NCI-H524 treated with DMSO at 0.1 percent for 48 hours (cell line): Measurements from ENCODE around the gene CLNK.
"Not testable (repeated sequence)": the region's sequence is repeated elsewhere in the genome, so short reads cannot be mapped to it uniquely, and the experiment has no call there.

Experiments
- DNase-seq: peaks from one replicate; lab custom pipeline; 2025; lab: John Stamatoyannopoulos, UW

The CLNK gene

DNA sequence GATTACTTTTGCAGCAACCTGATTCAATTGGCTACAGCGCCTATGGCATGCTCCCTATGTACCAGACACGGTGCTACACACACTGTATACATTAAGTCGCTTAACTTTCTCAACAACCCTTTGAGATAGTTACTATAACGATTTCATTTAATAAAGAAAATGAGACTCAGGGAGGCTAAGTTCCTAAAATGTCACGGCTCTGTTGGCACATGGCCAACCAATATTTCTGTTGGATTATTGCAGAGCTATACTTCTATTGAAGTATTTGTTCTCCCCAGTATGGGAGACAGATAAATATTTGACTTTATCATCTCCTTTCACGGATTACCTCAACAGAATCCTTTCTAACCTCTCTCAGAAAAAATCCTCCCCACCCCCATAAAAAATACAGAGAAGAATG lies 25.3 kb downstream of the CLNK start:
- DNase-seq = no peak

DNA sequence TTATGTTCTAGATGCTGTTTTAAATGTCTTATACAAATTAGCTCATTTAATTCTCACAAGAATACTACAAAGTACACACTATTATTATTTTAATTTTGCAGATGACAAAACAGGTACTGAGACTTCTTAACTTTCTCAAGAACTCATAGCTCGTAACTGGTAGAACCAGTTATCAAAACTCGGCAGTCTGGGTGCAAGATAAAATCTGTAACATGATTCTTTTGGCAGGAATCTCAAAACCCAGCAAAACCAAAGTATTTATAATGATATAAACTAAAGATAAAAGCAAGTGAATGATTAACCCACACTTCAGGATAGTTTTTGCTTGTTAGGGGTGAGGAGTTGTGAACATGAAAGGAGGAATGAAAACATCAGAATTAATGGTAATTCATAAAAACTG lies 27.6 kb downstream of the CLNK start:
- DNase-seq = no peak

DNA sequence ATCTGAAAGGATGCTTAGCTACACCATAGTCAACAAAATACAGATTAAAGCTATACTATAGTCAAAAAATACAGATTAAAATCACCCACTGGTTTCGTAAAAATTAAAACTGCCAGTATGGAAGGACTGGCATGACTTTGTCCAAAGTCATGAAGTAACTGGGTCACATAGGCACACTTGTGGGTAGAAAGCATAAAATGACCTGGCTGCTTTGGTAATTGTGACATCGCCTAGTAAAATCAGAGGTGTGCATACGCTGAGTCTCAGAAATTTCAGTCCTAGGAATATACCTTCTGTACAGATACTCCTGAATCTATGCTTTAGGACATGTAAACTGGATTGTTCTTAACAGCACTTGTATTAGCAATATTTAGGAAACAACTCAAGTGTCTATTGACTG lies 28.1 kb downstream of the CLNK start:
- no peak for DNase-seq

DNA sequence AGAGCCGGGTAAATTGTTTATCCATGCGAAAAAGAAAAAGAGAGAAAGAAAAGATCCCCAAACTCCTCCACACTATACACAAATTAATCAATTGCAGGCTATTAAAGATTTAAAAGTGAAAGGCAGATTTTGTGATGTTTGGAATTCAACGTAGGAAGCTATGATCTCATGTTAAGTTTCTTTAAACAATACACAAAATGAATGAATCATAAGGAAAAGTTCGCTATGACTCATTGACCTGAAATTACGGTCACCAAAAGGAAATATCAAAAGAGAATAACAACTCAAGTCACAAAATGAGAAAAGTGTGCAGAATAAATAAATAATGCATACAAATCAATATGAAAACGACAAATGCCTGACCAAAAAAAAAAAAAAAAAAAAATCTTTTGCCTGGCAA lies 28.6 kb downstream of the CLNK start:
- DNase-seq = no peak

DNA sequence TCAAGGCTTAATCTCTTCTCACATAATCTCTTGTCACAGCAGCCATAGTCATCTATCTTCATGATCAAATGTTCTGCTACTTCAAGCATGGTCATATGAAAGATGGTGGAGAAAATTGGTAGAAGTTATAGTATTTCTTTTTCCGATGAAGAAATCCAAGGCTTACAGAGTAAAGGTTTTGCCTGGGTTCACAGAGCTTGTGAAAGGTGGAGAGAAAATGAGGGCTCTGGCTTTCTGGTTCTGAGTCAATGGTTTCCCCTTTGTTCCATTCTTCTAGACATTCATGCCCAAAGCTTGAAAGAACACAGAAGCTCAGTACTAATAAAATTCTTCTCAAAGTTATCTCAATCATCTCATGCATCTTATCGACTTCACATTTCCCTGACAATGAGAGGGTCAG lies 36.1 kb downstream of the CLNK start:
- DNase-seq = no peak

DNA sequence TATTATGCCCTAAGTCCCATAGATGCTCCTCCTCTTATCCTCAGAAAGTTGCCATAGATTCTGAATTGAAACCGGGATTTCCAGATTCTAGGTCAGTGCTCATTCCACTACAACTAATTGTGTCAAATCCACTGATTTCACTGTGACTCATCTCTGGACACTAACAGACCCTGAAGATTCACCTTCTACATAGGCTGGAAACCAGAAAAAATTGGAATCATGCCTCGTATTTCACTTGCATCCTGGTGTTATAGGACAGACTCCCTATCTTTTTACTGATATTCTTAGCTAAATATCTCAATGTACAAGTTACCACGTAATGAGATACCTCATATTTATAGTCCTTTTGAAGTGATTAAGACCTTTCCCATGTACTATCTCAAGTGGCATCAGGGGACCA lies 36.7 kb downstream of the CLNK start:
- DNase-seq = no peak

DNA sequence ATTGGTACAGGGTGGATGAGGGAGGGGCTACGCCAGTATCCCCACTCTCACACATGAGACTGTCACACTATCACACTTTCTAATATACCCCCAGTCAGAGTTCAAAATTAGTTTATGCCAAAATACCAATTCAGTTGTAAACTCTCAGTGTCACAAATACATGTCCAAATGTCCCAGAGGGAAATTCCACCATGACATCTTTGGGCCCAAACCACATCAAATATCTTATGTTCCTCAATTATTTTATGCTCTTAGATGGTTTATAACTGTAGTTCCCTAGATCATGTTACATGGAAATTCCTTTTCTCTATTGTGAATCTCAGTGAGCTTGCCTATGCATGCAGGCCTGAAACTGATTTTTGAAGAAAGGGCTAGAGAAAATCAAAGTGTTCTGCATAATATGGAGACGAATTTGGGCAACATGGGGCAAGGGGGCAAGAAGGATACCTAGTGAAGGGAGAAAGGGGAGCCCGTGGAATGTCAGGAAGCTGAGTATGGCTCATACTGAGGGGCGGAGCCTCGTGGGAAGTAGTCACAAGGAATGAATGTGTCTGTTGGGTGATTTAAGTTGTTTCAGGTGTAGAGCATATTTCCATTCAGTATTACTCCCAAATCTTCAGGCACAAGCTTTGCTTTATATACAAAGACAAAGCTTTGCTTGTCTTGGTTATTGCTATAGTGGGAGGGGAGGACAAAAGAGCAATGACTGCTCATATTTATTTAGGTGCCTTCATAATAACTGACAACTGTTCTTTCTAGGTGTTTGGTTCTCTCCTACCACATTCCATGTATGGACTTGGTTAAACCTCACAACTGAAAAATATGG lies 40.8 kb downstream of the CLNK start:
- DNase-seq = no peak

DNA sequence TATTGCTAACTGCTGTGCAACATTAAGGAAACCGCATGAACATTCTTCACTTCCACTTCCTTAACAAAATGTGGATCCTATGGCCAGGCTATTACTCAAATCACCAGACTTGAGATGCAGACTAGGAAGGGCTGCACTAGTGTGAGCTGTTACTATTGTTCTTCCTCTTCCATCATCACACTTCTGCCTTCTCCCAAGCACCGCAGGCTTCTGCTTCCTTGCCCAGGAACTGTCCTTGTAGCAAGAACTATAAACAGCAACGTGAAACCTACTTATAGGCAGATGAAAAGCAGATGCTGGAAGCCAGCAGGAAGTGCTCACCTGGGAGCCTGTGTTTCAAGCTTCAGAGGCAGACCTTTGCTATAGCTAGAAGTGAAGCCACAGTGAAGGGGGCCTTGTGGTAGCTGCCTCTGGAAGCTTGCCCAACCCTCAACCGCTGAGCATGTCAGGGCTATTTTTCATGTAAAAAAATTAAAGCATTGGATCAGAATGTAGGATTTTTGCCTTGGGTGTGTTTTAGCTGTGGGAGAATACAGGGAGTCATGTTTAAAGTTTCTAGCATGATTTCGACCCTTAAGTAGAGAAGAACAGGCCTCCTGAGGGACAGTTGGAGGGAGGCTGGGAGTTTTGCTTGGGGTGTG lies 43.9 kb downstream of the CLNK start:
- DNase-seq = no peak

DNA sequence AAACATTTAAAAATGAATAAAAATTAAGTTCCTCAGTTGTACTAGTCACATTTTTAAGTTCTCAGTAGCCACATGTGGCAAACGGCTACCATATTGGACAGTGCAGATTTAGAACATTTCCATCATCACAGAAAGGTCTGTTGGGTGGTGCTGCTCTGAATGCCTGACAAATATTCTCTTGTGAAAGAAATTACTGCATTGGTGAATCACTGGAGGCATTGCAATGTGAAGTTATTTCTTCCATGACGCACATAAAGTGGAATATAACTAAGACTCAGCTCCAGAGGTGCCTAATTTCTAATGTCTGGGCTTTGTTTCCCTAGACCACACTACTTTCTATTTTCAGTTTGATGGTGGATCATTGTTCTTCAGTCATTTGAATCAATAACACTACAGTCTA lies 44.9 kb downstream of the CLNK start:
- no peak for DNase-seq

DNA sequence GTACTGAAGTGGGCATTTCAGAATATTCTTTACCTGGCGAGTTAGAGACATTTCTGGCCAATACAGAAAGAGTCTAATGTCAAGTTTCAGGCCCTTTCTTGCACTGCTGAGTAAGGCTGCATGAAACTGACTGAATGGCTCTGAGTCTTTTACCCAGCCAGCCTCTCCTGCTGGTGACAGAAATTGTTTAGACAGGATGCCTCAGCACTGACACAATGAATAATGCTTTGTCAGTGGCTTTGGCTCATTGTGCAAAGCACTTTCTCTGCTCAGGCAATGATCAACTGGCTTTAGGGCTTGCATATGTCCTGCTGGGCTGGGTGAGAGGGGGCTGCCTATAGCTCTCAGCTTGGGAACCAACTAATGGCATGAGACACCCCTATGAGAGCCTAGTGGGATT lies 45.5 kb downstream of the CLNK start:
- DNase-seq = no peak

DNA sequence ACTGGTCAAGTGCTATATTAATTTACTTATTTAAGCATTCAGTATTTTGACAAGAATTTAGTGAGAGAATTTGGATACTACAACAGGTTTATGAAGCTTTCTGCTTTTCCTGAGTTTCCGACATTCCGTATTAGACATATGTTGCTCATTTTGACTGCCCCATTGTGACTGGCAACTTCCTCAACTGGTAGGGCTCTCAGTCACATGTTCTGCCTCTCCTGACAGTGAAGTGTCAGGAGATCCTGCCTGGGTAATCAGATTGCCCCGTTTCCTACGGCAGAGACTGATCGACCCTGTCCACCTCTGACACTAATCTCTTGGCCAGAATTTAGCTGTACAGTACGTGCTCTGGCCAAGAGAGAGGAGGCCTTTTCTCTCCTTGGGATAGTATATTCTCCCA lies 49.5 kb downstream of the CLNK start:
- no peak for DNase-seq

DNA sequence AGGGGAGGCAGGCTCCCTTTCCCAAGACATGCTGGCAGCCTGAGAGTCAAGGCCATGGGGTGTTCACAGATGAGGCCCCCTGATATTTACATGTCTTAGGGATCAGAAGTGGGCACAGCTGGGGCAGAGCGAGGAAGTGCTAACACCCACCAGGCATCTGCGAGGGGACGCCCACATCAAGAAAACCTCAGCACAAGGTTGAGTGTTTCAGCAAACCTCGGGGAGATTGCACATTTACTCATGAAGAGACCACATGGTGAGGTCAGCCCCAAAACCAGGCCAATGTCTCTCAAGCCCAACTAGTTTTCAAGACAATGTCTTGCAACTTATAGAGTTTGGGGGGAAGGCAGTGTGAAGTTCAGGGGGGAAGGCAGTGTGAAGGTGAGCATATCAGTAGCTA lies 55.2 kb downstream of the CLNK start:
- no peak for DNase-seq

DNA sequence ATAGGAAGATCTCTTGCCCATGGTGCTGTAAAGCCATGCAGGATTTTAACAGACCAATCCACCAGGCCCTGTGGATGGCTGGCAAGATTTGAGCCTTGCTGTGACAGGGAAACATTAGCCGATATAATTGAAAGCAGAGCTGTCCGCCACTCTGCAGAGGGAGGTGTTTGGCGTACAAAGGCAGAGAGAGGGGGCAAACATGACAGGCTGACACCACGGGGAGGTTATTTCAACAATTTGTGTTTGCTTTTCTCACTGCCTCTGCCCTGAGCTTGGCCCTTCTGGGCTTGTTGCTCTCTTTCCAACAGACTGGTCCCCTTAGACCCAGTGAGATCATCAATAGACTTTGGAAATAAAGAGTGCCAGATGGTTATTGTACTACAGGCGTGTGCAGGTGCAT lies 59.4 kb downstream of the CLNK start:
- peak; percentile 26 for DNase-seq

DNA sequence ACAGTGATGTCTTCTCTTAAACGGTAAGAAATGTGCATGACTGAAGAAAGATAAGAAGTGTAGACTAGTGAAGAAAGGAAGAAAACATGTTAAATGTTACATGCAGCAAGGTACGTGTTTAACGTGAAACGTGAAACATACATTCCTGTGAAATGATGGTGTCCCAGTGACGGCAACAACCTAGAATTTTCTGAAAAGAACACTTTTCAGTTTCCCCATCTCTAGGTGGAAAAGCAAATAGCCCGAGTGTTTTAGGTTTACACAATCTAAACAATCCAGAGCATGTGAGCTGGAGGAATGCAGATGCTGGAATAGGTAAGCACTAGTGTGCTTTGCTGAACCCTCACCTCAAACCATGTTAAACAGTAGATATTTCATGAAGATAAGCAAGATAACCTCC lies 60.7 kb downstream of the CLNK start:
- DNase-seq = no peak

DNA sequence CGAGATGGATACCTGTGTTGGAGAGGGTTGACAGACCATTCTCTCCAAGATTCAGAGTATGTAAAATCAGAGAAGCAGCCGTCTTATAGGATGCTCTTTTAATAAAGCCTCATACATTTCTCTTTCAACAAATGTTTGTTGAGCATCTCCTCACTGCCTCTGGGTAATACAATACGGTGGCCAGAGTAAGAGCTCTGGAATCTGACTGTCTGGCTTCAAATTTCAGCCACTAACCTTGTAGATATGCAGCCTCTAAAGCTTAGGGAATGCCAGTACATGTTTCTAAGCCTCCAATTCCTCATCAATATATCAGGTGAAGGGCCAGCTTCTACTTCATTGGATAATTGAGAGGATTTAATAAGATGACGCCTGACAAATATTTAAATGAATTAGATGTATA lies 61.3 kb downstream of the CLNK start:
- DNase-seq = no peak

DNA sequence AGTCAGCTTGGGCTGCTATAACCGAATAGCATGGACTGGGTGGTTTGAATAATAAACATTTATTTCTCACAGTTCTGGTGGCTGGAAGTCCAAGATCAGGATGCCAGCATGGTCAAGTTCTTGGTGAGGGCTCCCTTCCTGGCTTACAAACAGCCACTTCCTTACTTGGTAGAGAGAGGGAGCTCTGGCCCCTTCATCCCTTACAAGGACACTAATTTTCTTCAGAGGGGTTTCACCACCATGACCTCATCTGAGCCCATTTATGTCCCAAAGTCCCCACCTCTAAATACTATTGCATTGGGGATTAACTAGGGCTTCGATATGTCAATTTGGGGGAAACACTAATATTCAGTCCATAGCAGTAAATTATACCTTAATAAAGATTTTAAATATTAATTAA lies 61.8 kb downstream of the CLNK start:
- no peak for DNase-seq

DNA sequence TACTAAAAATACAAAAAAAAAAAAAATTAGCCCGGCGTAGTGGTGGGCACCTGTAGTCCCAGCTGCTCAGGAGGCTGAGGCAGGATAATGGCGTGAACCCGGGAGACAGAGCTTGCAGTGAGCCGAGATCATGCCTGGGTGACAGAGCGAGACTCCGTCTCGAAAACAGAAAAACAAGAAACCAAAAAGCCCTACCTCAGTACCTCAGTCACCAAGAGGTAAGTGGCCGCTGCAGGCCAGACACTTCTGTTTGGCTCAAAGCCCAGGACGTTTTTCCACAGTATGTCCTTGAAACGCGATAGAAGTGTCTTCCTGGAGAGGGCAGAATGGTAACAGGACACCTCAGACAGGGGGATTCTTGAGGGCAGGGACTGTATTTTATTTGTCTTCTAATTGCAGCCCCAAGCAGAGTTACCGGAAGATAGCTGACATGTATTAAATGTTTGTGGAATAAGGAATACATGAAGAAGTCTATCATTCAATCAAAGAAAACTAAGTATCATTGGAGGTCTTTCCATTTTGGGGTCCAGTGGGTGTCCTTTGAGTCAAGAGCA lies 63.6 kb downstream of the CLNK start:
- peak; percentile 28 for DNase-seq

DNA sequence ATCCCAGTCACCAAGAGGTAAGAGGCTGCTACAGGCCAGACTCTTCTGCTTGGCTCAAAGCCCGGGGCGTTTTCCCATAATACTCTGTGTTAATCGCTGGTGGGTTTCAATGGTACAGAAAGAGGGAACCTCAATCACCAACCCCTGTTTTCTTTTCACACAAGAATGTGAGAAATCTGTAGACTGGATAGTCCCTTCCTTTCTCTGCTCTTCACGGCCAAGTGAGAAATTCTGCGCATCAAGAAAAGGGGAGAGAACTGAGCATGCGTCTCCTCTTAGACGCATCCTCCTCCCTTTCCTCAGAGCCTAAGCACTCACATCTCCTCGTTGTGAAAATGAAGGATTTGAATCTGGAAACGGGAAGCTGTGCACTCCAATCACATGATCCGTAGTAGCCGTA lies 64.7 kb downstream of the CLNK start:
- DNase-seq = no peak

DNA sequence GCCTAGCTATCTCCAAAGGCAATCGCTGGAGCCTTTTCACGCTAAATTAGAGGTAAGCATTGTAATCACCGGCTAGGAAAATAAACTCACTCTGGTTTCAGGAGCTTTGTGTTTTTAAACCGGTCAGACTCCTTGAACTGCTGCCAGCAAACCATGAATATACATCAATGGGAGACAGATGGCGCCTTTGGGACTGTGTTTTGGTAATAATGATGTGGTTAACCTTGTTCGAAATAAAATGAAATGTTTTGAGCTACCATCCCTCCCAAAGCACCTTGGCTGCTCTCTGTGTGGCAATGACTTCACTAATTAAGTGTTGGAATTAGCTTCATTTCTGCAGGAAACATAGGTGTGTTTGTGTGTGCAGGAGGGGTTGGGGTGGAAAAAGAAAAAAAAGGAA lies 65.3 kb downstream of the CLNK start:
- DNase-seq = peak; percentile 25

DNA sequence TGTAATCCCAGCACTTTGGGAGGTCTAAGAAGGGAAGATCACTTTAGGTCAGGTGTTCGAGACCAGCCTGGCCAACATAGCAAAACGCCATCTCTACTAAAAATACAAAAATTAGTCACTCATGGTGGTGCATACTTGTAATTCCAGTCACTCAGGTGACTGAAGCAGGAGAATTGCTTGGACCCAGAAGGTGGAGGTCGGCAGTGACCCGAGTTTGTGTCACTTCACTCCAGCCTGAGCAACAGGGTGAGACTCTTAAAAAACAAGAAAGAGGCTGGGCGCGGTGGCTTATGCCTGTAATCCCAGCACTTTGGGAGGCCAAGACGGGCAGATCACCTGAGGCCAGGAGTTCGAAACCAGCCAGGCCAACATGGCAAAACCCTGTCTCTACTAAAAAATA lies 69.6 kb downstream of the CLNK start:
- not testable (repeated sequence) for DNase-seq

DNA sequence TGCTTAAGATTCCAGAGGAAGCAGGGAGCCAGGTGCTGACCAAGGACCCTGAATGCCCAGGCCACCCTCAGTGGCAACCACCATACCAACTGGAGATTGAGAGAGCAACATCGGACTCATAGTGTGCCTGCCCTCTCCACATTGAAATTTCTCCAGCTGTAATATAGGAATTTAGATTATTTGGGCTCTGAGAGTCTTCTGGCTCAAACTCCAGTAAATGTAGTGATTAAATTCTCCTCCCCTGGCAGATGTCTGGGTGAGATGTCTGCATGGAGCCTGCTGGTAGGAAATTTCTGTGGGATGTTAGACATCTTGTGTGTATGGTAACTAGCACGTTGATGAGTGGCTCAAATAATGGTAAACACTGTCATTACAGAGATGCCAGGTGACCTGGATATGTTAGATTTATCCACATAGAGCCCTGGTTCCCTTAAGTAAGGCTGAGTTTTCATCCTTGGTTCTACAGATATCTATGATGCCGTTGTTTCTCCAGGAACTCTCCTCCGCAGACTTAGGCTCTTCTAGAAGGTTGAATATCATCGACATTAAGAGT lies 70.6 kb downstream of the CLNK start:
- no peak for DNase-seq

DNA sequence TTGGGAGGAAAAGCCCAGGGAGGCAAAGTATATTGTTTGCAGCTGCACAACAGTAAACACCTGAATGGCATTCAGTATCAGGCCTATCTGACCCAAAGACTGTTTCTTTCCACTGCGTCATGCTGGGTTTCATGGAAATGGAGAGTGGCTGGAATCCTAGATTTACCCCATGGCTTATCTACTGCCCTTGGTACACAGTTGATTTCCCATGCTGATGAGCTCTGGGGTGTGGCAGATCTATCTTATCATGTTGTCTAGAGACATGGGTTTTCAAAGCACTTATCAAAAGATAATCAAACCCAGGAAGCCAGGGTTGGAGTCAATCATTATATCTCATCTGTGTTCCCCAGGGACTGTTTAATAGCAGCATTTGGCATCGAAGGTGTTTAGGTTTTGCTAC lies 72.1 kb downstream of the CLNK start:
- DNase-seq = no peak

DNA sequence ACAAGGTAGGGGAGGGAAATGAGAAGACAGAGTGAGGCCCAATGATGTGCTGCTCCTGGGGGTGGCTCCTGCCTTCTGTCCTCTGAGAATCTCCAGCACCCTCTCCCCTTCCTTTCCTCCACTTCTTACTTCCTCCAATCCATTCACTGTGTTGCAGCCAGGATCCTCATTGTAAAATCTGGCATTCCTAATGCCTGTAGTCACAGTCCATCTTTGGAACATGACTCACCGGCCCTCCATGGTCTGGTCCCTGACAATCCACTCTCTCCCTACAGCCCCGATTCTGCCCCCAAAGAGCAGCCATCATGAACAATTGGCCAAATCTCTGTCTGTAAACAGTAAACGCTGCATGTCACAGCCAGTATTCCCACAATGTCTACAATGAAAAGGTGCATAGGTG lies 72.9 kb downstream of the CLNK start:
- no peak for DNase-seq
